HepG2 (cell line): ENCODE results near the gene PKD1L1. TPM values are rescaled to one million over a fixed set of nuclear protein-coding genes. Genes with fewer than 3 reads are reported as not detected.

Source experiments
- ARNTL ChIP-seq: sonication (generic); formaldehyde crosslinking; IDR thresholded peaks from 2 replicates; pipeline ENCODE4 v1.4.0; 2020; ENCODE audit warnings: mild to moderate bottlenecking, missing genetic modification reagents
- CBX1 ChIP-seq: IDR thresholded peaks from one replicate; pipeline ENCODE4 v1.6.1; 2016; ENCODE audit warnings: antibody characterized with exemption, low read depth
- ETV6 ChIP-seq: sonication (generic); formaldehyde crosslinking; conservative IDR thresholded peaks from 2 replicates; pipeline ENCODE4 v1.4.0; 2020; ENCODE audit warnings: missing genetic modification reagents
- FOXK1 ChIP-seq: sonication (generic); formaldehyde crosslinking; IDR thresholded peaks from 2 replicates; pipeline ENCODE4 v1.4.0; 2020; ENCODE audit warnings: low read depth, missing genetic modification reagents, borderline replicate concordance
- GRHL1 ChIP-seq: sonication (generic); formaldehyde crosslinking; conservative IDR thresholded peaks from 2 replicates; pipeline ENCODE4 v1.8.0; 2022; ENCODE audit warnings: missing genetic modification reagents
- IRF1 ChIP-seq: sonication (generic); formaldehyde crosslinking; IDR thresholded peaks from 2 replicates; pipeline ENCODE4 v1.4.0; 2020; ENCODE audit warnings: low read depth, mild to moderate bottlenecking, missing genetic modification reagents
- KLF6 ChIP-seq: IDR thresholded peaks from 2 replicates; pipeline ENCODE4 v1.8.0; 2016; ENCODE audit warnings: missing biosample characterization, missing genetic modification reagents
- MIER3 ChIP-seq: IDR thresholded peaks from 2 replicates; pipeline ENCODE4 v1.6.1; 2016; ENCODE audit warnings: missing compliant biosample characterization, borderline replicate concordance
- MLLT10 ChIP-seq: sonication (generic); formaldehyde crosslinking; IDR thresholded peaks from 2 replicates; pipeline ENCODE4 v1.4.0; 2020; ENCODE audit warnings: missing genetic modification reagents
- NR3C1 ChIP-seq: sonication (generic); formaldehyde crosslinking; IDR thresholded peaks from 2 replicates; pipeline ENCODE4 v1.4.0; 2020; ENCODE audit warnings: missing genetic modification reagents
- PAXIP1 ChIP-seq: sonication (generic); formaldehyde crosslinking; conservative IDR thresholded peaks from 2 replicates; pipeline ENCODE4 v1.4.0; 2020; ENCODE audit warnings: mild to moderate bottlenecking, missing genetic modification reagents, moderate library complexity
- PHF5A ChIP-seq: IDR thresholded peaks from one replicate; pipeline ENCODE4 v1.6.1; 2018; ENCODE audit warnings: low read depth, missing genetic modification reagents; ENCODE audit not compliant: unreplicated experiment
- STAT5B ChIP-seq: sonication (generic); formaldehyde crosslinking; IDR thresholded peaks from 2 replicates; pipeline ENCODE4 v1.4.0; 2020; ENCODE audit warnings: missing genetic modification reagents
- TARDBP ChIP-seq: sonication (generic); formaldehyde crosslinking; IDR thresholded peaks from 2 replicates; pipeline ENCODE4 v1.8.0; 2022; ENCODE audit warnings: mild to moderate bottlenecking, missing genetic modification reagents
- ZKSCAN5 ChIP-seq: sonication (generic); formaldehyde crosslinking; IDR thresholded peaks from 2 replicates; pipeline ENCODE4 v1.5.1; 2020; ENCODE audit warnings: mild to moderate bottlenecking, missing genetic modification reagents
- polyA plus RNA-seq, 8 experiments: library from polyadenylated mRNA; depleted of rRNA in 3 of 8; stranded (reverse) in 7 of 8; unstranded in 1 of 8; fragments of >200 nt; fragmentation: Illumina TruSeq in 4 of 8; extraction: Trizol in 4 of 8; gene quantifications; 2 replicates each; pipeline versions ENCODE4 v1.2.1 to v1.2.3, GENCODE V29; 2011 to 2016; ENCODE audit warnings: low read depth in 4 of 8, missing spikeins in 1 of 8, mixed read lengths in 1 of 8; ENCODE audit not compliant: insufficient read depth in 1 of 8
- total RNA-seq, 5 experiments: library from RNA; depleted of rRNA; stranded (reverse); fragments of >200 nt; fragmentation: Illumina TruSeq; extraction: Trizol; gene quantifications; 2 replicates each; pipeline ENCODE4 v1.2.3, GENCODE V29; 2016; ENCODE audit warnings: low read depth in 1 of 5
- TF ChIP-seq, protein P1 (sequence below): sonication (generic); formaldehyde crosslinking; IDR thresholded peaks from 2 replicates; pipeline ENCODE4 v1.5.1; 2020; ENCODE audit warnings: mild to moderate bottlenecking, moderate library complexity, missing genetic modification reagents
- TF ChIP-seq, protein P2 (sequence below): IDR thresholded peaks from 2 replicates; pipeline ENCODE4 v1.6.1; 2016; ENCODE audit warnings: low read depth, borderline replicate concordance
- TF ChIP-seq, protein P3 (sequence below): IDR thresholded peaks from 2 replicates; pipeline ENCODE4 v1.6.1; 2016; ENCODE audit warnings: low read depth
- TF ChIP-seq, protein P4 (sequence below): sonication (generic); formaldehyde crosslinking; IDR thresholded peaks from 2 replicates; pipeline ENCODE4 v1.5.1; 2020; ENCODE audit warnings: missing genetic modification reagents, mild to moderate bottlenecking, borderline replicate concordance

PKD1L1 gene
- total and polyA plus RNA-seq, 2 of the 13 experiments (the other 11 are each of a cell fraction or from before 2014, with no cell fraction given), result 0.01 TPM; not detected in 1

DNA sequence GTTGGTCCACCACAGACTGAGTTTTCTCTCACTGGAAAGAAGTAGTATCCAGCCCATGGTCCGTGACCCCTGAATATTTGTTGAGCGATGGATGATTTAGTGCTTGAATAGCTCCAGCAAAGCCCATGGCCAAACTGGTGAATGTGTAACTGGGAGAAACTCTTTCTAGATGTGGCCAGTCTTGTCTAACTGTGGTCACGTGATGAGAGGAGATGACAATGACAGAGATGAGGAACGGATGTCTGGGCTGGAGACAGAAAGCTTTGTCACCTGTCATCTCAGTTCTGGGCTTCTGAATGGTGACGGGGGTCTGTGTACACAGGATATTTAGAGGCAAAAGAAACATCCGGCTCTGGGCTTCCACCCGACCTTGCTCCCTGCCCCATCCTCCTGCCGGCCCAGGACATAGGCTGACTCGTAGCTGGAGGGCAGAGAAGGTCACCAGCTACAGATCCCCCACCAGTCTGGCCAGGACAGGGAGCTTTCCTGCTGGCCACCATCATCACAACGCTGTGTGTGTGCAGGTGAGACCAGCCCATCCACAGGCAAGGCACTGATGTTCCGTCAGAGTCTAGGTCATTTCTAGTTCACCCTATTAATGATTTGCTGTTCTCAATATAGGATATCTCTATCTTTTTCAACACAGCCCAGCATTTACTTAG is 213.8 kb downstream of the PKD1L1 start (continued):
- TF ChIP-seq, protein P1, sequence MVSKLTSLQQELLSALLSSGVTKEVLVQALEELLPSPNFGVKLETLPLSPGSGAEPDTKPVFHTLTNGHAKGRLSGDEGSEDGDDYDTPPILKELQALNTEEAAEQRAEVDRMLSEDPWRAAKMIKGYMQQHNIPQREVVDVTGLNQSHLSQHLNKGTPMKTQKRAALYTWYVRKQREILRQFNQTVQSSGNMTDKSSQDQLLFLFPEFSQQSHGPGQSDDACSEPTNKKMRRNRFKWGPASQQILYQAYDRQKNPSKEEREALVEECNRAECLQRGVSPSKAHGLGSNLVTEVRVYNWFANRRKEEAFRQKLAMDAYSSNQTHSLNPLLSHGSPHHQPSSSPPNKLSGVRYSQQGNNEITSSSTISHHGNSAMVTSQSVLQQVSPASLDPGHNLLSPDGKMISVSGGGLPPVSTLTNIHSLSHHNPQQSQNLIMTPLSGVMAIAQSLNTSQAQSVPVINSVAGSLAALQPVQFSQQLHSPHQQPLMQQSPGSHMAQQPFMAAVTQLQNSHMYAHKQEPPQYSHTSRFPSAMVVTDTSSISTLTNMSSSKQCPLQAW (CRISPR knock-in tag), result peak; percentile 98
- no peak for TF ChIP-seq PHF5A (CRISPR knock-in tag)
- TF ChIP-seq, protein P2, sequence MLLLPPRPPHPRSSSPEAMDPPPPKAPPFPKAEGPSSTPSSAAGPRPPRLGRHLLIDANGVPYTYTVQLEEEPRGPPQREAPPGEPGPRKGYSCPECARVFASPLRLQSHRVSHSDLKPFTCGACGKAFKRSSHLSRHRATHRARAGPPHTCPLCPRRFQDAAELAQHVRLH (CRISPR knock-in tag), result peak; percentile 92
- TF ChIP-seq, protein P3, sequence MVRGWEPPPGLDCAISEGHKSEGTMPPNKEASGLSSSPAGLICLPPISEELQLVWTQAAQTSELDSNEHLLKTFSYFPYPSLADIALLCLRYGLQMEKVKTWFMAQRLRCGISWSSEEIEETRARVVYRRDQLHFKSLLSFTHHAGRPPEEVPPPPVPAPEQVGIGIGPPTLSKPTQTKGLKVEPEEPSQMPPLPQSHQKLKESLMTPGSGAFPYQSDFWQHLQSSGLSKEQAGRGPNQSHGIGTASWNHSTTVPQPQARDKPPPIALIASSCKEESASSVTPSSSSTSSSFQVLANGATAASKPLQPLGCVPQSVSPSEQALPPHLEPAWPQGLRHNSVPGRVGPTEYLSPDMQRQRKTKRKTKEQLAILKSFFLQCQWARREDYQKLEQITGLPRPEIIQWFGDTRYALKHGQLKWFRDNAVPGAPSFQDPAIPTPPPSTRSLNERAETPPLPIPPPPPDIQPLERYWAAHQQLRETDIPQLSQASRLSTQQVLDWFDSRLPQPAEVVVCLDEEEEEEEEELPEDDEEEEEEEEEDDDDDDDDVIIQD (CRISPR knock-in tag), result peak; percentile 84; the same call in 1 of the 2 replicates
- no peak for TF ChIP-seq NR3C1
- TF ChIP-seq ARNTL (CRISPR knock-in tag), result peak; percentile 94
- no peak for TF ChIP-seq IRF1 (CRISPR knock-in tag)
- no peak for TF ChIP-seq GRHL1 (CRISPR knock-in tag)
- TF ChIP-seq MLLT10 (CRISPR knock-in tag), result no peak
- TF ChIP-seq CBX1, result peak; percentile 37
- TF ChIP-seq PAXIP1, result peak; percentile 97
- peak; percentile 85; the same call in 1 of the 2 replicates for TF ChIP-seq MIER3 (CRISPR knock-in tag)
- no peak for TF ChIP-seq KLF6 (CRISPR knock-in tag)
- no peak for TF ChIP-seq STAT5B (CRISPR knock-in tag)
- TF ChIP-seq ZKSCAN5, result peak; percentile 99
- peak; percentile 88 for TF ChIP-seq FOXK1 (CRISPR knock-in tag)
- TF ChIP-seq, protein P4, sequence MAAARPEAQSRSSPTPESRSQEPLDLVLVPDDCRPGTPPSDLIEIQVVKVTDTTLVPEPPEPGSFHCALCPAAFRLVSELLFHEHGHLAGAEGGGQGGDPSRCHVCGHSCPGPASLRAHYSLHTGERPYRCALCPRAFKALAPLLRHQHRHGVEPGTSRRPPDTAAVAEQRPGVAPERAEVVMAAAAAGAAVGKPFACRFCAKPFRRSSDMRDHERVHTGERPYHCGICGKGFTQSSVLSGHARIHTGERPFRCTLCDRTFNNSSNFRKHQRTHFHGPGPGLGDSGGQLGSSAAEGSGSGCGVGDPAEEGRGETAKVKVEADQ (CRISPR knock-in tag), result no peak; the same call in 1 of the 2 replicates
- TF ChIP-seq TARDBP (CRISPR knock-in tag), result peak; percentile 92
- peak; percentile 21; the same call in 1 of the 2 replicates for TF ChIP-seq ETV6 (CRISPR knock-in tag)
